OCI-LY1 (cell line): ENCODE data around the gene LRP8.

ENCODE experiments used
- EZH2 ChIP-seq: fragments of 200-600 bp; sonication (generic), shearing (Covaris generic); IDR thresholded peaks from 2 replicates; pipeline ENCODE4 v1.8.0; 2017; ENCODE audit warnings: borderline replicate concordance, mixed run types, mild to moderate bottlenecking, antibody characterized with exemption, low read length, moderate library complexity, mixed read lengths
- TF ChIP-seq, protein P1 (sequence below): fragments of 200-600 bp; sonication (generic), shearing (Covaris generic); IDR thresholded peaks from 2 replicates; pipeline ENCODE4 v1.5.1; 2017; ENCODE audit warnings: mild to moderate bottlenecking, antibody characterized with exemption, low read length, moderate library complexity, mixed read lengths

DNA sequence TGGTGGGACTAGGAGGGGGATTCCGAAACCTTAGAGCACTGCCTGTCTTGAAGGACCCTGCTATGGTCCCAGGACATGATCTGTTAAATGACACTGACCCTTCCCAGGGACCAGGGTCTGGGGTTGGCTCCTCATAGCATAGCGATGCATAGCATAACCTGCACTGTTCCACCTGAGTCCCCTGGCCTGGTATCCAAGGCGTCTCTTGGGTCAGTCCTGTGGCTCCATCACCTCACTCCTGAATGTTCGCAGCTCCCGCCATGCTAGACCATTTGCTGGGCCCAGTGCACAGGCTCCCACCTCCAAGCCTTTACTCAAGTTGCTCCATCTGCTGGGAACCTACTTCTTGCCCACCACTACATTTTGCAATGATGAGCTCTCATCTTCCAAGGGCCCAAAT is 50.5 kb downstream of the LRP8 start:
- TF ChIP-seq, protein P1, sequence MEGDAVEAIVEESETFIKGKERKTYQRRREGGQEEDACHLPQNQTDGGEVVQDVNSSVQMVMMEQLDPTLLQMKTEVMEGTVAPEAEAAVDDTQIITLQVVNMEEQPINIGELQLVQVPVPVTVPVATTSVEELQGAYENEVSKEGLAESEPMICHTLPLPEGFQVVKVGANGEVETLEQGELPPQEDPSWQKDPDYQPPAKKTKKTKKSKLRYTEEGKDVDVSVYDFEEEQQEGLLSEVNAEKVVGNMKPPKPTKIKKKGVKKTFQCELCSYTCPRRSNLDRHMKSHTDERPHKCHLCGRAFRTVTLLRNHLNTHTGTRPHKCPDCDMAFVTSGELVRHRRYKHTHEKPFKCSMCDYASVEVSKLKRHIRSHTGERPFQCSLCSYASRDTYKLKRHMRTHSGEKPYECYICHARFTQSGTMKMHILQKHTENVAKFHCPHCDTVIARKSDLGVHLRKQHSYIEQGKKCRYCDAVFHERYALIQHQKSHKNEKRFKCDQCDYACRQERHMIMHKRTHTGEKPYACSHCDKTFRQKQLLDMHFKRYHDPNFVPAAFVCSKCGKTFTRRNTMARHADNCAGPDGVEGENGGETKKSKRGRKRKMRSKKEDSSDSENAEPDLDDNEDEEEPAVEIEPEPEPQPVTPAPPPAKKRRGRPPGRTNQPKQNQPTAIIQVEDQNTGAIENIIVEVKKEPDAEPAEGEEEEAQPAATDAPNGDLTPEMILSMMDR = no peak
- no peak for TF ChIP-seq EZH2
